SKM-1 (cell line): ENCODE data around the gene ETFA.

ENCODE experiments used
- DNase-seq: peaks from one replicate; lab custom pipeline; 2025; ENCODE audit not compliant: unreplicated experiment; lab: John Stamatoyannopoulos, UW

The ETFA gene

DNA sequence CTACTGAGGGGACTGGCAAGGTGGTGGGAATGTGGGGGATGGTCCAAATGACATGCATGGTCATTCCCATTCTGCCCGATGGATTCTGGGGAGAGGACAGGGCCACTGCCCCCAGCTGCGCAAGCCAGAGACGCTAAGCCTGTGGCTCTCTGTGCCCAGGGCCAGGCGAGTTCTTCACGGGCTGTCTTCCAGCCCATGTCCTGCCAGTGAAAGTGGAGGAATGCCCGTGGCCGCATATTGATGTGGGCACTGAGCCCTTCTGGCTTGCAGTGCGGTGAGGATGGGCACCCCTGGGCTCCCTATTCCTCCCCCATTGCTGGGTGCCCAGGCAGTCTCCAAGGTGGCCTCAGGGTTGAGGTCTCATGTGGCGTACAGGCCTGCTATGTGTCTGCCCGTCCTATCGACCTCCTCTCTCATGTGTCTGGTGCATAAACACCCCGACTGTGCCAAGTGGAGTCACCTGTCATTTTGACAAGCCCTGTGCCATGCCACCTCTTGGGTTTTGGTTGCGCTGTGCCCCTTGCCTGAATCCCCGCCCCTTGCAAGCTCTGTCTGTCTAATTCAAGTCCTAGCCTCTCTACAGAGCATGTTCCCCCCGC lies 134.7 kb downstream of the ETFA start:
- DNase-seq: no peak

DNA sequence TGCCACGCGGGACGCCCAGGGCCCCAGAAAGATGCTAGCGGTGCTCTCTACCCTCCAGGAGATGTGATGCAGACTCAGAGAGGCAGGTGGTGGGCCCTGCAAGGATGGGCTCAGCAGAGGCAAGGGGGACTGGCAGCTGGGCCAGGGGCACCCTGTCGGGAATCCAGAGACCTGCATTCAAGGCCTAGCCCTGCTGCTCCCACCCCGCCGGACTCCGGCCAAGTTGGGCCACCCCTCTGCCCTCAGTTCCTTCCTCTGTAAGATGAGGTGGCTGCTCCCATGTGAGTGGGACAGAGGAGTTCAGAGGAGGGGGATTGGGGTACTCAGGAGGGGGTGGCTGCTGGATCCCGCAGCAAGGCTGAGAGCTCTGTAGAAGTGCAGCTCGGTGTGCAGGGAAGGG lies 135.2 kb downstream of the ETFA start:
- no peak for DNase-seq

DNA sequence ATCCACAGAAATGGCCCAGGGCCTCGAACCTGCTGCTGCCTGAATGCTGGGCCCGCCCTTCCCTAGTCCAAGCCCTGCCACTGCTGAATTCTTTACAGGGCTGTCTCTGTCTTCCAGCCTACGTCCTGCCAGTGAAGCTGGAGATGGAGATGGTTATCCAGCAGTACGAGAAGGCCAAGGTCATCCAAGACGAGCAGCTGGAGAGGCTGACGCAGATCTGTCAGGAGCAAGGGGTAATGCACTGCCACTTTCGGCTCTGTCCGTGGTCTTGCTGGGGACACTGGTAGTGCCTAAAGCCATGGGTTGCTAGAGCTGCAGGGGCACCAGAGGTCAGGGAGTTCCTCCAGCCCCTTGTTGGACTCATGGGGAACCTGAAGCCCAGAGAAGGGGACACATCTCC lies 135.8 kb downstream of the ETFA start:
- DNase-seq: no peak

DNA sequence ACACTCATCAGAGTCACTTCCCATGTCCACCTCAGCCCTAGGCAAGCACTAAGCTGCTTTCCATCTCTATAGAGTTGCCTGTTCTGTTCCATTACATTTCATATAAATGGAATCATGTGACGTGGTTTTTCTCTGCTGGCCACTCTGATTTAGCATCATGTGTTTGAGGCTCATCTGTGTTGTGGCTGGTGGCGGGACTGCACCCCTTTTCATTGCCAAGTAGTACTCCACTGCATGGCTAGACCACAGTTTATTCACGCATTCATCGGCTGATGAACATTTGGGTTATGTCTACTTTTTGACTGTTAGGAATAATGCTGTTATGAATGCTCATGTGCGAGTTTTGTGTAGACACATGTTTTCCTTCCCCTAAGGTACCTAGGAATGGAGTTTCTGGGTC lies 136.6 kb downstream of the ETFA start:
- DNase-seq: no peak

DNA sequence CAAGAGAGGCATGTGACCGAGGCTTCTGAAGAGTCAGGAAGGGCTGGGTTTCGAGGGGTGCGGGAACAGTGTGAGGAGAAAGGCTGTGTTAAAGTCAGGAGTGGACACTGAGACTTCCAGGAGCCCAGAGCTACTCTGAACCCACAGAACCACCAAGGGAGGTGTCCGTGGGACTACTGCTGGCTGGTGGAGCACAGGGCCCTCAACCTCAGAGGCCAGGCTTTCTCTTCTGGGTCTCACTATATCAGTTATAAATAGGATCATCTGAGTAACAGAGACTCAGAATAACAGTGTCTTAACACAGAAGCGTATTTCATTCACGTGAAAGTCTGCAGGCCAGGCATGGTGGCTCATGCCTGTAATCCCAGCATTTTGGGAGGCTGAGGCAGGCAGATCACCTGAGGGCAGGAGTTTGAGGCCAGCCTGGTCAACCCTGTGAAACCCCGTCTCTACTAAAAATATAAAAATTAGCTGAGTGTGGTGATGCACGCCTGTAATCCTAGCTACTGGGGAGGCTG lies 137.9 kb downstream of the ETFA start:
- DNase-seq: no peak

DNA sequence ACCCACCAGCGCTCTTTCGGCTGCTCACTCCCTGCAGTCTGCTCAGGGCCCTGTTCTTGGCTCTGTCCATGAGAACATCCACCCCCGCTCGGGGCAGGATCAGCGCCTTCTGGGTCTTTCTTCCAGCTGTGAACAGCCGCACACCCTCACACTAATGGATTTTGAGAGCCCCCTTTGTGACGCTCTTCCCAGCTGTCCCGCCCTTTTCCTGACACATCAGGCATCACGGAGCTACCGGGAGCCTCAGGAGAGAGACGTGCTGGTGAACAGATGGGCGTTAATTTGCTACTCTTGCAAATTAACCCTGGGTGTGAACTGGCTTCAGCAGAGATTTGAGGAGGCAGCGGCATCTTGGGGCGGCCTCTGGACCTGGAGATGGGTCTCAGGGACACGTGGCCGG lies 138.5 kb downstream of the ETFA start:
- no peak for DNase-seq

DNA sequence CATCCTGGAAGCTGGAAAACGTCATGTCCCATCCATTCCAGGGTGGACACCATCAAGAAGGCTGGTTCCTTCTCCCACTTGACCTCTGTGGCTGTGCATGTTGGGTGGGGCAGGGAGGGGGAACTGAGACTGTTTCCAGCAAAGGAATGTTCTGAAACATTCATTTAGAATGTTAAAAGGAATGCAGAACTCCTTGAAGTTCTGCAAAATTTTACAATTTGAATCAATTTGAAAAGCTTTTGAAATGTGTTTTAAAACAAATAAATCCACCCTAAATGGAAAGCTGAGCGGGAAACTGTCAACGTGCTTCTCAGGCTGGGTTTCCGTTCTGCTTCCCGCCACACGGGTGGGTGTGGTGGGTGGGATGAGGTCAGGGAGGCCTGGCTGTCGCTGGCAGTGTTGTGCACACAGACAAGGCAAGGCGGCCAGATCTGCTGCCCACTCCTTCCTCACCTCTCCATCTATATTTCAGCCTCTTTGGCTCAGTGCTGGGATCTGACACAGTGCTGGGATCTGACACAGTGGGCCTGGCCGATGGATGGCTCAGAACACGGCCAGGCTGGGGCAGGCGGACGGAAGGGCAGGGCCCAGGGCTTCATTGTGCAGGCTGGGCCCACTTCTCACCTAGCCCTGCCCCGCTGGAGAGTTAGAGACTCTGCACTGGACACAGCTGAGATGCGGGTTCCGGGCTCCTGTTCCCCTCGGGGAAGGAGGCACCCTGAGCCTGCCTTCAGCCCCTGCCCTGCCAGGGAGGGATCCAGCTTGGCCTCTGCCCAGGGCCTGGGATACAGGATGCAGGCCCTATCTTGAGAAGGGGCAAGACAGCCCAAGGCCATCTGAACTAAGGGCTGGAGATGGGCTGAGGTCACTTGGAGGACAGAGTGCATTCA lies 141.1 kb downstream of the ETFA start:
- DNase-seq: no peak

DNA sequence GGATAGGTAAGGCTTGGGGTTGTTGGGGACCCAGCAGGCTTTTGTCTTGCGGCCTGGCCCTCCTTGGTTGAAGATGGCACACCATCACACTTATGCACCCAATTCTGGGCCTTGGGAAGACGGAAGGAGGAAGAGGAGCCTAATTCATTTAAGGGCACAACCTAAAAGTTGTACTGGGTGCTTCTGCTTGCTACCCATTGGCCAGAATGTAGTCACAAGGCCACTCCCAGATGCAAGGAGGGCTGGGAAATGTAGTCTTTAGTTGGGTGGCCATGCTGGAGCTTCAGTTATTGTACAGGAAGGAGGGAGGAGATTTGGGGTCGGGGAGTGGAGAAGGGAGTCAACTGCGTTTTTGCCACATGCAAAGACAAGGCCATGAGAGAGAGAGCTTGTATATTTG lies 142.3 kb downstream of the ETFA start:
- DNase-seq: peak; percentile 45

DNA sequence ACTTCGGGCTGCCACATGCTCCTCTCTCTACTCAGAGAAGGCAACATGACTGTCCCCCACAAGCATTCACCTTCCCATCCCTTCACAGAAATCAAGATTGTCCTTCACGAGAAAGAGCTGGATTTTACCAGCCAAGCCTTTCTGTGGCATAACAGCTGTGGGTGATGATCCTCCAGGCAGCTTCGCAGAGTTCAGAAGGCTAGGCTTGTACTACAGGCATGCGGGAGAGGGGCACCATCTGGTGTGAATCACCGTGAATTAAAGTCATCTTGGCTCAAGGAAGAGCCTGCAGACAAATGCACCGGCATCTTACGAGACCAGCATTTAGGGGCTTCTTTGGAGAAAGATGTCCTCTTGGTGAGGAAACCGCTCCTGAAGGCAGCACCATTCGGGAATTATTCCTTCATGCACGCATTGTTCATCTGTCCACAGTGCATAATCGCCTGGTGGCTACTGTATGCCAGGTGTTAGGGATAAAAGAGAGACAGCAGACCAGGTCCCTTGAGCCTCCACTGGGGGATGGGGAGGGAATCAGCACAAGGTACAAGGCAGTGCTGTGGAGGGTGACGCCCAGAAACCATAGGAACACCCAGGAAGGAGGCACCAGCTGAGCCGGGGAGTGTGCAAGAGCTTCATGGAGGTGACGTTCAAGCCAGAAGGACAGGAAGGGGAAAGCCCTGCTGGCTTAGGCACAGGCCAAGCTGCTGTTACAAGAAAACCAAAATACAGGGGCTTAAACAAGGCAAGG lies 142.9 kb downstream of the ETFA start:
- DNase-seq: no peak

DNA sequence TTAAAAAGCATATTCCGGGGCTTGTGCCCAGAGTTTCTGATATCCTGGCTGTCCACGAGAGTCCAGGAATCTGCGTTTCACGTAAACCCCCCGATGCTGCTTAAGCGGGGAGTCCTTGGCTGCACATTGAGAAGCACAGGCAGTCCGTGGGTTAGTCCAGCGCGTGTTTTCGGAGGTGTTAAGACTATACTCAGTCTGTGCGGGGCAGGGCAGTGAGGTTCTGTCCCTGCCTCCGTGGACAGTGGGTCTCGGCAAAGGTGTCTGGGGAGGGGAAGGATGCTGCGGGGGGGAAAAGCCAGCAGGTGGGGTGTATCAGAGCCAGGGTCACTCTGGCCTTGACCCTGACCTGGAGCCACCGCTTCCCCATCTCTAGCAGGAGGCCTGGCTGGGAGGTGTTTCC lies 145.3 kb downstream of the ETFA start:
- DNase-seq: no peak
